ENCODE measurements around the gene AKAP8L. TPM values are rescaled to one million over a fixed set of nuclear protein-coding genes. Genes with fewer than 3 reads are reported as not detected.

The AKAP8L gene
- total RNA-seq, 1 experiment from 2014 or later: 106 TPM

DNA sequence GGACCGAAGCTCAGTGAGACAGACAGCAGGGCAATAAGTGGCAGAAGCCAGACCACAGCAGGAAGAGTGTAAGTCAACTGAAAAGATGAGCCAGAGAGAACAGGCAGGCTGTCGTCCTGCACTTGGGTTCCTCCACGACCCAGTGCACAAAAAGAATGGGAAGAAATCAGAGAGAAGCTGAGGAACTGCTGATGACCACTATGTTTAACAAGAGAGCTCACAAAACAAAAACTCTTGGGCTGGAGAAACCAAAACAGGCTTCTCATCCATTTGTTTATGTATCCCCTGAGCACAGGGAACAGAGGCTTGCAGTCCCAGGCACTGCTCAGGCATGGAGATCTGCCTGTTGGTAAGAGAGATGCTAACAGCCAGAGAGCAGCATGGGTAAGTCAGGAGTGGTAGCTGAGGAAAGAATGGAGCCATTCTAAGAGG, 14.0 kb downstream of the AKAP8L start:
- Histone ChIP-seq H3K36me3 (ENCODE audit: control insufficient read depth in 1 of 2, insufficient read depth in 2 of 2, low read length in 2 of 2) (peaks cover 19 to 32% of the 10 kb centered on the region in 2 experiments; a peak in 3 of 4 replicates), H3K9ac (ENCODE audit: low read length) (no peak overlapping the region), H3K4me1 (ENCODE audit: control insufficient read depth in 1 of 2, insufficient read depth in 2 of 2, low read length in 2 of 2) (no peaks in the 10 kb centered on the region), H3K27me3 (ENCODE audit: insufficient read depth, low read length) (no peaks in the 10 kb centered on the region), H3K9me3 (ENCODE audit: control insufficient read depth in 1 of 2, insufficient read depth in 1 of 2, low read depth in 1 of 2, low read length in 2 of 2) (no peaks in the 10 kb centered on the region), H4K20me1 (ENCODE audit: insufficient read depth) (peaks cover 12% of the 10 kb centered on the region; the same call in 1 of the 2 replicates), H3K27ac (ENCODE audit: low read depth, low read length) (no peak overlapping the region), H3K79me2 (ENCODE audit: insufficient read depth, low read length) (peaks cover 96% of the 10 kb centered on the region), H3K4me3 (replicated peaks in 1 of 2; ENCODE audit: low read depth in 1 of 2, low read length in 2 of 2) (no peak overlapping the region), H3K9me2 (ENCODE audit: insufficient read depth) (no peaks in the 10 kb centered on the region), H3K4me2 (ENCODE audit: low read length) (no peak overlapping the region), H2AFZ (ENCODE audit: low read depth, low read length, poor library complexity, severe bottlenecking) (no peak overlapping the region)
- no TSS peak for BruUV-seq (replicated peaks)
- POLR2A ChIA-PET: no interaction called here
- ATAC-seq: no peak
- CTCF ChIA-PET: interaction anchor here (0.6 kb wide), 1 partner anchor 151 kb away, joined by 3 read pairs; no protein-coding TSS in a partner anchor
- no peak for DNase-seq (ENCODE audit: low read depth, low spot score)
- intact Hi-C loops (cut with micrococcal nuclease): no loop called here
- TF ChIP-seq, protein P1, sequence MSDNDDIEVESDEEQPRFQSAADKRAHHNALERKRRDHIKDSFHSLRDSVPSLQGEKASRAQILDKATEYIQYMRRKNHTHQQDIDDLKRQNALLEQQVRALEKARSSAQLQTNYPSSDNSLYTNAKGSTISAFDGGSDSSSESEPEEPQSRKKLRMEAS (IDR thresholded peaks at IDR 0.05): no peak
- no peak for TF ChIP-seq SP1 (IDR thresholded peaks at IDR 0.05; ENCODE audit: low read depth)
- no peak for TF ChIP-seq SRF (IDR thresholded peaks at IDR 0.05; ENCODE audit: low read depth)
- RAD21 ChIA-PET (ENCODE audit: low non-redundant PET in 1 of 2, low total read pairs in 2 of 2, uncharacterized antibody in 2 of 2, unreplicated experiment in 2 of 2): interaction anchor here in 1 of 2 experiments (0.5 kb wide), 1 partner anchor 137 kb away, joined by 3 read pairs; no protein-coding TSS in a partner anchor

DNA sequence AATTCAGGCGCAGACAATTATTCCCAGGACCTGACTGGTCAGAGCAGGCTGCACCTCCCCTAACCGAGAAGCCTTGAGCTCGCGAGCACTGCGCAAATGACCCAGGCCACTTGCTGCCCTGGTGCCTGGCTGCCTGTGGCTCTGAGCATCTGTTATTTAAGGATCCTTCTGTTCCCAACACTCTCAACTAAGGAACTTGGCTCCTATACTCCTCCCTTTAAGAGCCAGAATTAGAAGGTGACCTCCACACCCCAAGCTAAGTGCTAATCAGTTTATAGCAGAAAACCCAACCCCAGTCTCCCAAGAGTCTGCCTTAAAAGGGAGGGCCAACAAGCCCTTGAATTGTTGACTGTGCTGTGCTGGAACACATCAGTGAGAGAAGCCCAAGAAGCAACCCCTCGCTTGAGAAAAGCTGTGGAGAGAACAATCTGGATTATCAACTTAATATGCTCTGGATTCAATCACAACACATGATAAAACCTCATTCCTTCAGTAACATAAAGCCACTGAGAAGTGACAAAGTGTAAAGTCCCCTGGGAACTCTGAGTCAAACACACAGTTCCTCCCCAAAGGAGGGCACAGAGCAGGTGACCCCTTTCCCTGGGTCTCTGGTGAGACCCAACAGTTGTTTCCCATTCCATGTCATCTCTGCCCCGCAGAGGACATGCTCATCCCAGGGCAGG, 14.6 kb downstream of the AKAP8L start:
- ATAC-seq (no peak), DNase-seq (ENCODE audit: low read depth, low spot score) (no peak)
- H3K9me3 ChIP-seq (ENCODE audit: control insufficient read depth in 1 of 2, insufficient read depth in 1 of 2, low read depth in 1 of 2, low read length in 2 of 2): no peaks in the 10 kb centered on the region
- ChIA-PET RAD21 (ENCODE audit: low non-redundant PET in 1 of 2, low total read pairs in 2 of 2, uncharacterized antibody in 2 of 2, unreplicated experiment in 2 of 2) (interaction anchor here in 1 of 2 experiments (0.5 kb wide), 1 partner anchor 137 kb away, joined by 3 read pairs; no protein-coding TSS in a partner anchor), CTCF (interaction anchor here (0.6 kb wide), 1 partner anchor 151 kb away, joined by 3 read pairs; no protein-coding TSS in a partner anchor), POLR2A (no interaction called here)
- H3K36me3 ChIP-seq (ENCODE audit: control insufficient read depth in 1 of 2, insufficient read depth in 2 of 2, low read length in 2 of 2): peaks cover 16 to 33% of the 10 kb centered on the region in 2 experiments; a peak in 3 of 4 replicates
- TF ChIP-seq CEBPB (IDR thresholded peaks at IDR 0.05; ENCODE audit: low read depth) (no peak), ZFX (IDR thresholded peaks at IDR 0.05) (no peak), JUND (IDR thresholded peaks at IDR 0.05) (no peak), SP1 (IDR thresholded peaks at IDR 0.05; ENCODE audit: low read depth) (no peak), EZH2phosphoT487 (IDR thresholded peaks at IDR 0.05; ENCODE audit: borderline replicate concordance) (no peak), ZNF274 (IDR thresholded peaks at IDR 0.05; ENCODE audit: low read depth, low read length) (no peak), CBX3 (IDR thresholded peaks at IDR 0.05; ENCODE audit: low read depth) (no peak), TCF7L2 (IDR thresholded peaks at IDR 0.05; ENCODE audit: borderline replicate concordance, extremely low read depth, insufficient read depth, insufficient read length) (no peak), YY1 (IDR thresholded peaks at IDR 0.05; ENCODE audit: extremely low read depth, insufficient replicate concordance, low read depth, low read length) (no peak), POLR2A (IDR thresholded peaks at IDR 0.05; ENCODE audit: borderline replicate concordance, extremely low read depth, insufficient read depth, insufficient read length) (no peak), SRF (IDR thresholded peaks at IDR 0.05; ENCODE audit: low read depth) (no peak), RAD21 (IDR thresholded peaks at IDR 0.05; ENCODE audit: low read depth) (no peak), FOSL1 (IDR thresholded peaks at IDR 0.05; ENCODE audit: low read depth) (no peak), SIN3A (IDR thresholded peaks at IDR 0.05; ENCODE audit: low read depth) (no peak)
- TF ChIP-seq, protein P1 (IDR thresholded peaks at IDR 0.05): no peak
- TF ChIP-seq, protein P2, sequence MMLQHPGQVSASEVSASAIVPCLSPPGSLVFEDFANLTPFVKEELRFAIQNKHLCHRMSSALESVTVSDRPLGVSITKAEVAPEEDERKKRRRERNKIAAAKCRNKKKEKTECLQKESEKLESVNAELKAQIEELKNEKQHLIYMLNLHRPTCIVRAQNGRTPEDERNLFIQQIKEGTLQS (IDR thresholded peaks at IDR 0.05): no peak
- TF ChIP-seq, protein P3, sequence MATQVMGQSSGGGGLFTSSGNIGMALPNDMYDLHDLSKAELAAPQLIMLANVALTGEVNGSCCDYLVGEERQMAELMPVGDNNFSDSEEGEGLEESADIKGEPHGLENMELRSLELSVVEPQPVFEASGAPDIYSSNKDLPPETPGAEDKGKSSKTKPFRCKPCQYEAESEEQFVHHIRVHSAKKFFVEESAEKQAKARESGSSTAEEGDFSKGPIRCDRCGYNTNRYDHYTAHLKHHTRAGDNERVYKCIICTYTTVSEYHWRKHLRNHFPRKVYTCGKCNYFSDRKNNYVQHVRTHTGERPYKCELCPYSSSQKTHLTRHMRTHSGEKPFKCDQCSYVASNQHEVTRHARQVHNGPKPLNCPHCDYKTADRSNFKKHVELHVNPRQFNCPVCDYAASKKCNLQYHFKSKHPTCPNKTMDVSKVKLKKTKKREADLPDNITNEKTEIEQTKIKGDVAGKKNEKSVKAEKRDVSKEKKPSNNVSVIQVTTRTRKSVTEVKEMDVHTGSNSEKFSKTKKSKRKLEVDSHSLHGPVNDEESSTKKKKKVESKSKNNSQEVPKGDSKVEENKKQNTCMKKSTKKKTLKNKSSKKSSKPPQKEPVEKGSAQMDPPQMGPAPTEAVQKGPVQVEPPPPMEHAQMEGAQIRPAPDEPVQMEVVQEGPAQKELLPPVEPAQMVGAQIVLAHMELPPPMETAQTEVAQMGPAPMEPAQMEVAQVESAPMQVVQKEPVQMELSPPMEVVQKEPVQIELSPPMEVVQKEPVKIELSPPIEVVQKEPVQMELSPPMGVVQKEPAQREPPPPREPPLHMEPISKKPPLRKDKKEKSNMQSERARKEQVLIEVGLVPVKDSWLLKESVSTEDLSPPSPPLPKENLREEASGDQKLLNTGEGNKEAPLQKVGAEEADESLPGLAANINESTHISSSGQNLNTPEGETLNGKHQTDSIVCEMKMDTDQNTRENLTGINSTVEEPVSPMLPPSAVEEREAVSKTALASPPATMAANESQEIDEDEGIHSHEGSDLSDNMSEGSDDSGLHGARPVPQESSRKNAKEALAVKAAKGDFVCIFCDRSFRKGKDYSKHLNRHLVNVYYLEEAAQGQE (IDR thresholded peaks at IDR 0.05; ENCODE audit: low read depth): no peak
- H3K4me3 ChIP-seq (replicated peaks in 1 of 2; ENCODE audit: low read depth in 1 of 2, low read length in 2 of 2): no peak overlapping the region
- no peak overlapping the region for H3K4me2 ChIP-seq (ENCODE audit: low read length)
- no peaks in the 10 kb centered on the region for H3K4me1 ChIP-seq (ENCODE audit: control insufficient read depth in 1 of 2, insufficient read depth in 2 of 2, low read length in 2 of 2)
- intact Hi-C loops (cut with micrococcal nuclease): no loop called here
- BruUV-seq (replicated peaks): no TSS peak
- no peak overlapping the region for H3K9ac ChIP-seq (ENCODE audit: low read length)
- H2AFZ ChIP-seq (ENCODE audit: low read depth, low read length, poor library complexity, severe bottlenecking): no peak overlapping the region
- no peaks in the 10 kb centered on the region for H3K27me3 ChIP-seq (ENCODE audit: insufficient read depth, low read length)
- no peak overlapping the region for H3K27ac ChIP-seq (ENCODE audit: low read depth, low read length)
- no peaks in the 10 kb centered on the region for H3K9me2 ChIP-seq (ENCODE audit: insufficient read depth)
- H3K79me2 ChIP-seq (ENCODE audit: insufficient read depth, low read length): peaks cover 90% of the 10 kb centered on the region
- H4K20me1 ChIP-seq (ENCODE audit: insufficient read depth): peaks cover 12% of the 10 kb centered on the region; the same call in 1 of the 2 replicates

All from HCT116 (cell line).